ENCODE measurements around the gene GFRAL. TPM values are rescaled to one million over a fixed set of nuclear protein-coding genes. Genes with fewer than 3 reads are reported as not detected.

Gene GFRAL
- total and polyA plus RNA-seq, 2 of the 4 experiments (the other 2 are of a cell fraction), result not detected

DNA sequence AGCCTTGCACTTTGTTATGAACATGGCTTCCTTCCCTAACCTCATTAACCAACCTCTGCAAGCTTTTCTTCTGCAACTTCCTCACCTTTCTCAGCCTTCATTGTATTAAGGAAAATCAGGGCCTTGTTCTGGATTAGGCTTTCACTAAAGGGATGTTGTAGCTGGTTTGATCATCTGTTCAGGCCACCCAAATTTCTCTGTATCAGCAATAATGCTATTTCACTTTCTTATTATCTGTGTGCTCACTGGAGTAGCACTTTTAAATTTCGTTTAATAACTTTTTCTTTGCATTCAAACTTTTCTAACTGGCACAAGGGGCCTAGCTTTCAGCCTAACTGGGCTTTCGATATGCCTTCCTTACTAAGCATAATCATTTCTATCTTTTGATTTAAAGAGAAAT, 96.7 kb downstream of the GFRAL start:
- H3K9me1 ChIP-seq (ENCODE audit: insufficient read depth, low read length), result no peaks in the 10 kb centered on the region
- H3K56ac ChIP-seq (ENCODE audit: extremely low read depth, insufficient read depth, low read length), result no peak overlapping the region
- H2AFZ ChIP-seq (replicated peaks; ENCODE audit: low read length, poor library complexity), result no peak overlapping the region
- no peak for DNase-seq
- H3K4me1 ChIP-seq (ENCODE audit: control insufficient read depth, insufficient read depth, low read length), result no peaks in the 10 kb centered on the region
- H3K18ac ChIP-seq (ENCODE audit: low read depth, low read length), result no peak overlapping the region
- no CpG with 5 or more reads among the region's 2 CpGs for WGBS, 2 experiments (ENCODE audit: extremely low coverage in 2 of 2, insufficient read length in 1 of 2)
- no peak overlapping the region for H3K27ac ChIP-seq (ENCODE audit: insufficient read depth, low read length)
- CTCF ChIA-PET, result no interaction called here
- no peak overlapping the region for H2BK5ac ChIP-seq (ENCODE audit: low read depth, low read length, poor library complexity, severe bottlenecking)
- no peak overlapping the region for H3K23ac ChIP-seq (ENCODE audit: low read depth, low read length)
- H2AK9ac ChIP-seq (replicated peaks; ENCODE audit: low read depth, low read length, poor library complexity), result no peak overlapping the region
- H3K9me3 ChIP-seq (ENCODE audit: control insufficient read depth, insufficient read depth, low read length), result no peaks in the 10 kb centered on the region
- H2BK120ac ChIP-seq (ENCODE audit: low read depth, low read length), result no peak overlapping the region
- TF ChIP-seq MAFK (IDR thresholded peaks at IDR 0.05; ENCODE audit: low read depth, low read length) (peak; percentile 35; the same call in 1 of the 2 replicates), CHD1 (IDR thresholded peaks at IDR 0.05; ENCODE audit: low read depth, low read length) (no peak)
- no peak overlapping the region for H2BK15ac ChIP-seq (ENCODE audit: low read depth, low read length)
- no peak overlapping the region for H2AK5ac ChIP-seq (ENCODE audit: low read depth, low read length)
- no peaks in the 10 kb centered on the region for H3K79me1 ChIP-seq (ENCODE audit: low read depth in 1 of 2, low read length in 2 of 2)
- ATAC-seq (ENCODE audit: low read depth), result no peak
- H4K5ac ChIP-seq (ENCODE audit: low read depth, low read length), result no peak overlapping the region
- H4K8ac ChIP-seq (ENCODE audit: low read depth in 2 of 2, low read length in 2 of 2), result no peak overlapping the region
- no peak overlapping the region for H2BK20ac ChIP-seq (ENCODE audit: low read depth, low read length)
- no peaks in the 10 kb centered on the region for H3K27me3 ChIP-seq (ENCODE audit: control insufficient read depth, insufficient read depth, low read length)
- POLR2A ChIA-PET (ENCODE audit: unreplicated experiment), result no interaction called here
- H3K4me2 ChIP-seq (ENCODE audit: low read depth, low read length), result no peak overlapping the region
- no peaks in the 10 kb centered on the region for H4K20me1 ChIP-seq (ENCODE audit: insufficient read depth, low read length)
- H3K4me3 ChIP-seq (ENCODE audit: insufficient read depth, low read depth, low read length), result no peak overlapping the region
- H3K9ac ChIP-seq (ENCODE audit: low read depth, low read length), result no peak overlapping the region
- intact Hi-C loops (cut with micrococcal nuclease), result no loop called here
- H3K4ac ChIP-seq (ENCODE audit: low read depth, low read length), result no peak overlapping the region
- H3K14ac ChIP-seq (replicated peaks; ENCODE audit: low read depth, low read length), result no peak overlapping the region
- no TSS peak for BruUV-seq (replicated peaks)
- H3K36me3 ChIP-seq (ENCODE audit: control insufficient read depth, insufficient read depth, low read length), result no peaks in the 10 kb centered on the region
- dilution Hi-C loops (cut with HindIII; ENCODE audit: low sequenced_read_pairs, unreplicated experiment), result no loop called here
- H4K91ac ChIP-seq (ENCODE audit: insufficient read depth, low read depth, low read length), result no peak overlapping the region
- in situ Hi-C loops (cut with MboI; ENCODE audit: low sequenced_read_pairs), result no loop called here
